ENCODE results near the gene DOCK11. TPM values are rescaled to one million over a fixed set of nuclear protein-coding genes. Genes with fewer than 3 reads are reported as not detected.
"Not testable (repeated sequence)": the region's sequence is repeated elsewhere in the genome, so short reads cannot be mapped to it uniquely, and the experiment has no call there.

DOCK11 gene
- total and polyA plus RNA-seq, 10 of the 15 experiments (the other 5 are each of a cell fraction or from before 2014, with no cell fraction given) = 16.3 to 30.7 (median 19.8) TPM

DNA sequence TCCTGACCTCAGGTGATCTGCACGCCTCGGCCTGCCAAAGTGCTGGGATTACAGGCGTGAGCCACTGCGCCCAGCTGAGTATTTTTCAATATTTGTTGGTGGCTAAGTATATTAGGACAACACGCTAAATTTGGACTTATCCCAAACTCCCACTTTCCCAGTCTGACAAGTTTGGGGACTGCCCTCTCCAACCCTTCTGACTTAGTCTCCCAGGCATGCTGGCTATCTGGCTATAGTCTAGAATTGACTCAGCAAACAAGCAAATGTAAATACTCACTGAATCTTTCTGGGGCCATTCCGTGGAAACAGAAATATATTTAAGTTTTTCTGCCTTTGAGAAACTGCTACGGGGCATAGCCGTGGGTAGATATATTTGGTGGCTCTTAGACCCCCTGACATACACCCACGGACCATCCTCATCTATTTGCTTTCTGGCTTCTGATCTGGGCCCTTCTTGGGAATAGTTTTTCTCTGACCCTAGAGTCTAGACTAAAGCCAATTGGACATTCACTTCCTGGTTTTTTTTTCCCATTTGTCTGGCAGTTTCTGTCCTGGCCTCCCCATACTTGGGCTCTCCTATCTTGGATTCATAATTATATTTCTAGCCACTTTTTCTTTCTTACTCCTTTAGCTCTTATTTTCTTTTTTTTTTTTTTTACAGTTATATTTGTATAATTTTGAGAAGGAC lies 11.3 kb upstream of the DOCK11 start:
- no peak overlapping the region for H3K4me2 ChIP-seq (ENCODE audit: control insufficient read depth, insufficient read depth)
- no peak overlapping the region for H2AFZ ChIP-seq (ENCODE audit: control insufficient read depth, low read depth, low read length)
- no peaks in the 10 kb centered on the region for H3K9me3 ChIP-seq (replicated peaks; ENCODE audit: control insufficient read depth, insufficient read depth, low read length)
- in situ Hi-C loops (cut with MboI) = no loop called here
- no peak overlapping the region for H3K9ac ChIP-seq (ENCODE audit: control insufficient read depth, insufficient read depth, low read length)
- no peak overlapping the region for H3K4me3 ChIP-seq
- no peaks in the 10 kb centered on the region for H3K36me3 ChIP-seq (ENCODE audit: control insufficient read depth in 2 of 2, insufficient read depth in 2 of 2, low read length in 1 of 2)
- H3K4me1 ChIP-seq (ENCODE audit: control insufficient read depth, insufficient read depth, low read length) = no peaks in the 10 kb centered on the region
- RAD21 ChIA-PET (ENCODE audit: unreplicated experiment) = interaction anchor here (0.7 kb wide), 1 partner anchor 11 kb away, joined by 3 read pairs; the partner anchor contains the start of gene DOCK11
- no peaks in the 10 kb centered on the region for H4K20me1 ChIP-seq (ENCODE audit: control insufficient read depth, insufficient read depth)
- FAIRE-seq (no peak), DNase-seq (ENCODE audit: low read depth, low spot score) (no peak), ATAC-seq (no peak)
- TF ChIP-seq MXI1 (IDR thresholded peaks at IDR 0.05; ENCODE audit: low read depth, low read length) = no peak
- TF ChIP-seq, protein P1, sequence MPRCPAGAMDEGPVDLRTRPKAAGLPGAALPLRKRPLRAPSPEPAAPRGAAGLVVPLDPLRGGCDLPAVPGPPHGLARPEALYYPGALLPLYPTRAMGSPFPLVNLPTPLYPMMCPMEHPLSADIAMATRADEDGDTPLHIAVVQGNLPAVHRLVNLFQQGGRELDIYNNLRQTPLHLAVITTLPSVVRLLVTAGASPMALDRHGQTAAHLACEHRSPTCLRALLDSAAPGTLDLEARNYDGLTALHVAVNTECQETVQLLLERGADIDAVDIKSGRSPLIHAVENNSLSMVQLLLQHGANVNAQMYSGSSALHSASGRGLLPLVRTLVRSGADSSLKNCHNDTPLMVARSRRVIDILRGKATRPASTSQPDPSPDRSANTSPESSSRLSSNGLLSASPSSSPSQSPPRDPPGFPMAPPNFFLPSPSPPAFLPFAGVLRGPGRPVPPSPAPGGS (IDR thresholded peaks at IDR 0.05; ENCODE audit: borderline replicate concordance, insufficient read depth, low read depth, low read length, poor library complexity, severe bottlenecking) = no peak
- TF ChIP-seq, protein P2, sequence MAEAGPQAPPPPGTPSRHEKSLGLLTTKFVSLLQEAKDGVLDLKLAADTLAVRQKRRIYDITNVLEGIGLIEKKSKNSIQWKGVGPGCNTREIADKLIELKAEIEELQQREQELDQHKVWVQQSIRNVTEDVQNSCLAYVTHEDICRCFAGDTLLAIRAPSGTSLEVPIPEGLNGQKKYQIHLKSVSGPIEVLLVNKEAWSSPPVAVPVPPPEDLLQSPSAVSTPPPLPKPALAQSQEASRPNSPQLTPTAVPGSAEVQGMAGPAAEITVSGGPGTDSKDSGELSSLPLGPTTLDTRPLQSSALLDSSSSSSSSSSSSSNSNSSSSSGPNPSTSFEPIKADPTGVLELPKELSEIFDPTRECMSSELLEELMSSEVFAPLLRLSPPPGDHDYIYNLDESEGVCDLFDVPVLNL (IDR thresholded peaks at IDR 0.05; ENCODE audit: low read depth, low read length) = no peak
- TF ChIP-seq ZBED1 (IDR thresholded peaks at IDR 0.05; ENCODE audit: borderline replicate concordance) = no peak
- TF ChIP-seq SMARCA5 (IDR thresholded peaks at IDR 0.05) = no peak
- TF ChIP-seq EP300 (IDR thresholded peaks at IDR 0.05; ENCODE audit: borderline replicate concordance in 1 of 2, control insufficient read depth in 1 of 2, low read depth in 2 of 2, low read length in 2 of 2) = no peak
- SMC1A ChIA-PET (ENCODE audit: uncharacterized antibody, unreplicated experiment) = interaction anchor here (1.3 kb wide), 1 partner anchor 115 kb away, joined by 3 read pairs; no protein-coding TSS in a partner anchor
- BruUV-seq (replicated peaks) = no TSS peak
- 63% methylated on average over 8 of the region's 9 CpGs for WGBS (ENCODE audit: insufficient coverage, insufficient replicate concordance, low lambda C conversion rate, missing lambda C conversion rate)
- no peaks in the 10 kb centered on the region for H3K27me3 ChIP-seq (replicated peaks in 1 of 2; ENCODE audit: control insufficient read depth in 2 of 2, insufficient read depth in 2 of 2, low read length in 1 of 2)
- intact Hi-C loops (cut with micrococcal nuclease; ENCODE audit: unreplicated experiment) = no loop called here
- CTCF ChIA-PET = interaction anchor here (0.7 to 1.3 kb wide), 2 partner anchors 14 to 117 kb away, joined by 3 read pairs; no protein-coding TSS in a partner anchor
- no peak overlapping the region for H3K27ac ChIP-seq (ENCODE audit: control insufficient read depth, insufficient read depth)
- no peaks in the 10 kb centered on the region for H3K79me2 ChIP-seq (ENCODE audit: control insufficient read depth, insufficient read depth, low read length)
- POLR2A ChIA-PET = no interaction called here

DNA sequence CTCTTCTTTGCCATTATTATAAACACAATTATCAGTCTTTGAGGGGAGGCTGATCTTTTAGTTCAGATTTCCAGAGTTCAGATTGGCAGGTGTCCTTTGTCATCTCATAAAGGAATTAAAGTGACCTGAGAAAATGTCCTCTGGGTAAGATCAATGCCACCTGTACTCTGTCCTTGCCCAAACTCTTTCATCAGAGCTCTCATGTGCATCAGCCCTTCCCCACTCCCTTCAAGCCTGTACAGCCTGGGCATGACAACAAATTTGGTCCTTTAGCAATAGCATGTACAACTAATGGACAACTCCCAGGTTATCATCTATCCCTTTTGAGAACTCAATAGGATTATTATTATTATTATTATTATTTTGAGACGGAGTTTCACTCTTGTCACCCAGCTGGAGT lies 8.9 kb upstream of the DOCK11 start:
- H3K4me1 ChIP-seq (ENCODE audit: control insufficient read depth, insufficient read depth, low read length); ATAC-seq; H2AFZ ChIP-seq (ENCODE audit: control insufficient read depth, low read depth, low read length); SMC1A ChIA-PET (ENCODE audit: uncharacterized antibody, unreplicated experiment); FAIRE-seq; H3K79me2 ChIP-seq (ENCODE audit: control insufficient read depth, insufficient read depth, low read length); BruUV-seq (replicated peaks); DNase-seq (ENCODE audit: low read depth, low spot score); H3K27ac ChIP-seq (ENCODE audit: control insufficient read depth, insufficient read depth); H3K9me3 ChIP-seq (replicated peaks; ENCODE audit: control insufficient read depth, insufficient read depth, low read length); intact Hi-C loops (cut with micrococcal nuclease; ENCODE audit: unreplicated experiment); H3K36me3 ChIP-seq (ENCODE audit: control insufficient read depth in 2 of 2, insufficient read depth in 2 of 2, low read length in 1 of 2); RAD21 ChIA-PET (ENCODE audit: unreplicated experiment); H3K9ac ChIP-seq (ENCODE audit: control insufficient read depth, insufficient read depth, low read length); in situ Hi-C loops (cut with MboI); H4K20me1 ChIP-seq (ENCODE audit: control insufficient read depth, insufficient read depth); H3K4me3 ChIP-seq; H3K4me2 ChIP-seq (ENCODE audit: control insufficient read depth, insufficient read depth); POLR2A ChIA-PET; H3K27me3 ChIP-seq (replicated peaks in 1 of 2; ENCODE audit: control insufficient read depth in 2 of 2, insufficient read depth in 2 of 2, low read length in 1 of 2): not testable (repeated sequence)
- CTCF ChIA-PET = interaction anchor here (1.6 kb wide), 1 partner anchor 52 kb away, joined by 3 read pairs; no protein-coding TSS in a partner anchor
- WGBS (ENCODE audit: insufficient coverage, insufficient replicate concordance, low lambda C conversion rate, missing lambda C conversion rate) = 68% methylated on average over 1 of the region's 1 CpG
